HG02943 (cell line): ENCODE data around the gene MED27.

ENCODE experiments used
- ATAC-seq: cut with Tn5 transposase; IDR thresholded peaks from one replicate; pipeline ENCODE4 v1.9.1; 2021; ENCODE audit warnings: mild to moderate bottlenecking, low read depth, moderate library complexity; ENCODE audit not compliant: unreplicated experiment

The MED27 gene, protein sequence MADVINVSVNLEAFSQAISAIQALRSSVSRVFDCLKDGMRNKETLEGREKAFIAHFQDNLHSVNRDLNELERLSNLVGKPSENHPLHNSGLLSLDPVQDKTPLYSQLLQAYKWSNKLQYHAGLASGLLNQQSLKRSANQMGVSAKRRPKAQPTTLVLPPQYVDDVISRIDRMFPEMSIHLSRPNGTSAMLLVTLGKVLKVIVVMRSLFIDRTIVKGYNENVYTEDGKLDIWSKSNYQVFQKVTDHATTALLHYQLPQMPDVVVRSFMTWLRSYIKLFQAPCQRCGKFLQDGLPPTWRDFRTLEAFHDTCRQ

DNA sequence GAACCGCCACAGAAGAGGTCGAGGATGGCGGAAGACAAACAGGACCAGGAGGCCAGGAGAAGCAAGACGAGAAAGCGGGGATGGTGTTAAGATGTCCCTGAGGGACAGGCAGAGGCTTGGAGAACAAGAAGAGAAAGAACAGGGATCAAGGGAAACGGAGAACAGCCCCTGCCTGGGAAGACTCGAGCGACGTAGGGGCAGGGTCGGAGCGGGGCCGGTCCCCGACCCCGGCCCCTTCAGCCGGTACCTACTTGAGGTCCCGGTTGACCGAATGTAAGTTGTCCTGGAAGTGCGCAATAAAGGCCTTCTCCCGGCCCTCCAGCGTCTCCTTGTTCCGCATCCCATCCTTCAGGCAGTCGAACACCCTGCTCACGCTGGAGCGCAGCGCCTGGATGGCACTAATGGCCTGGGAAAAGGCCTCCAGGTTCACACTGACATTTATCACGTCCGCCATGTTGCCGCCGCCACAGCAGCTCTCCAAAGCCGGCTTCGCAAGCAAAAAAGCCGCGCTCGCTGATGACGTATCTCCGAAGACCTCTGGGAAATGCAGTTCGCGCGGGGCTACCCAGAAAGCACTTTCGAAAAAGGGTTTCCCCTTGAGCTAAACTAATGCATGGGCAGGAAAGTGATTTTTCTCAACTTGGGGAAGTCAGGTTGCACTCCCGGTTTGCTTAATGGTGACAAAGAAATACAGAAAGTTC lies at the start of gene MED27:
TSS of gene MED27 (minus strand) at position 477 of the 701 bp plus-strand sequence. CDS start at position 454, 23 bp downstream.
- peak; percentile 84 for ATAC-seq

DNA sequence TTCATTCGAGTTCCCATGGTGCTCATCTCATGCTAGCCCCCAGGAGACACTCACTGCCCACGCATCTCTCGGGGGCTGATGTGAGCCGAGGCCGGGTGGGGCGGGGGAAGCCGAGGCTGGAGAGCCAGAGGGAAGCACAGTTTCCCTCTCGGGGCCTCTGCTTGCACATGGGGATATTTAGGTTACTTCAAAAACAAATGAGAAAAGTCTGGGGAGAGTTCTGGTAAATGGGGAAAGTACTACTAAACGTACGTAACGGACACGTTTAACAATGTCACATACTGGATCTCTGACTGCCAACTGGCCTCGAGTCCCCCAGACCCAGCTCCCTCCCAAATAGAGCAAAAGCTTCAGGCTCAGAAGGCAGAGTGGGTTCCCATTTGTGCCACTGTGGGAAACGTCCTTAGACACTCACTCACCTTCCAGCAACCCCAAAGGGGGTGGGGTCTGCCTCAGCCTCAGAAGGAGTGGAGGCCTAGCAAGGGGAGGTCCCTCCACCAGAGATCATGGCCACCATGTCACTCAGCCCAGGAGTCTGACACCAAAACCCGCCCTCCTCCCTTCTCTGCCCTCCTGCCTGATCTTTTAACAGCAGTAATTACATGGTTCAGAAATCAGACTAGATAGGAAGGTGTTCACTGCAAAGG lies 48.3 kb upstream of the MED27 start:
- ATAC-seq = no peak

DNA sequence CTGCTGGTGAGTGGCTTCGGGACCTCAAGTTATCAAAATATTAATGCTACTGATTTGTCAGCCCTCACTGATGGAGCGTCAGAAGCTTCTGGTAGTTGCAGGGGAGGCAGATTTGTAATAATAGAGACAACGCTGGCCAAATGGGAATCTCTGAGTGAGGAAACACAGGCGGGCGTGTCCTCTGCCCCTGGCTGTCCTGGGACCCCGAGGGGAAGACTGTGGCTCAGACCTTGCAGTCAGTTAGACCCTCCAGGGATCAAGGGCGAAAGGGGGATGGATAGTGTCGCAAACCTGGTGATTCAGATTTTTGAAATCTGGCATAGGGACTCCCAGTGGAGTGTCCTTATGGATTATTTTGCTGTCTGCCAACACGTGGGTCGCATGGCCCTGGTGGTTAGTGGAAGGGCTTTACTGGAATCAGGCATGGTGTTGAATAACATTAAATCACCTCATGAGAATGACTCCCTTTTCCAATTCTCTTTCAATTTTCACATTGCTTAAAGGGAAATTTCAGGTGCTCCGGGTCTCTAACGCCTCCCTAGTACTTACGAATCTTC lies 47.1 kb upstream of the MED27 start:
- no peak for ATAC-seq

DNA sequence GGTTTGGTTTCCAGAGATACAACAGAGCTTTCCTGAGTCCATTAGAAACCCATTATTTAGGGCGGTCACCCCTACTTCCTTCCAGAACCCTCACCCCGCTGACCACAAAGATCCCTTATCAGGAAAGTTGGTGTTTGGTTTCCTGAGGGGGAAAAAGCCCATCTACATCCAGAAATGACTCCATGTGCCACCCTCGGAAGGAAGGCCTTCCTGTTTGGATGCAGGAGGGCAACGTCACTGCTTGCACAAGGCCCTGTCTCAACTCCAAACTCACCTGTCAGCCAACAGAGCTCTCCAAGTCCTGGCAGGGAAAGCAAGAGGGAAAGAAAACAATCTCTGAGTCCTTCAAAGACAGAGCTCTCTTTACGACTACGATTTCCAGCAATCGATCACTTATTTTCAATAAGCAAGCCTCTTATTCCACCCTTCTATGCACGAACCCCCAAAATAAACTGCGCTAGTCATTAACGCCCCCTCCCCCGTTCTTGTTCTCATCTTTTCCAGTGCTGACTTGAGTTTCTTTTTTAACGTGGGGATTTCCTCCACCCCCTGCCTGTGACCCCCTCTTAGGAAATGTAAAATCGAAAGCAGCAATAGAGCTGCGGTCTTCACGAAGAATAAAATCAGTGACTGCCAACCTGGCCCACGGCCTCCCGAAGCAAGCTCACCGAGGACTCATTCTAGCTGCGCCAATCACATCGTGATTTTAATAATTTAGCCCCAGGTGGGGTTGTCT lies 46.4 kb upstream of the MED27 start:
- no peak for ATAC-seq

GRCh38 chr9:132125361-132125760 lies 45.7 kb upstream of the MED27 start:
- no peak for ATAC-seq

GRCh38 chr9:132124800-132125199 lies 45.1 kb upstream of the MED27 start:
- no peak for ATAC-seq

- ATAC-seq = no peak
These were observed 41.4 kb upstream of the MED27 start for GRCh38 chr9:132121021-132121420.

- ATAC-seq = no peak
These were observed 38.0 kb upstream of the MED27 start for GRCh38 chr9:132117694-132118093.

DNA sequence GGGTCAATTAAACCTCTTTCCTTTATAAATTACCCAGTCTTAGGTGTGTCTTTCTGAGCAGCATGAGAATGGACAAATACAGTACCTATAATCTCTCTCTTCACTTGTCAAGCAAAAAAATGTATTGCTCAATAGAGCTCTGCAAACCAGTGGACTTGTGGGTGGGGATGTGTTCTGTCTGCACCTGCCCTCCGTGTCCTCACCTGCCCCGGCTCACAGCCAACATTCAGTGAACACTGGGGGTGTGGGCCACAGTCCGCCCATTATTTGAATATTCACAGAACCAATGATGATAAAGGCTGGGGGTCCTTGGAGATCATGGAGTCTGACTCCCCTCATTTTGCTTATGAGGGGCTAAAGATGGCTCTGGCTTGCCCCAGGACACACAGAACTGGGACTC lies 36.9 kb upstream of the MED27 start:
- ATAC-seq = no peak

DNA sequence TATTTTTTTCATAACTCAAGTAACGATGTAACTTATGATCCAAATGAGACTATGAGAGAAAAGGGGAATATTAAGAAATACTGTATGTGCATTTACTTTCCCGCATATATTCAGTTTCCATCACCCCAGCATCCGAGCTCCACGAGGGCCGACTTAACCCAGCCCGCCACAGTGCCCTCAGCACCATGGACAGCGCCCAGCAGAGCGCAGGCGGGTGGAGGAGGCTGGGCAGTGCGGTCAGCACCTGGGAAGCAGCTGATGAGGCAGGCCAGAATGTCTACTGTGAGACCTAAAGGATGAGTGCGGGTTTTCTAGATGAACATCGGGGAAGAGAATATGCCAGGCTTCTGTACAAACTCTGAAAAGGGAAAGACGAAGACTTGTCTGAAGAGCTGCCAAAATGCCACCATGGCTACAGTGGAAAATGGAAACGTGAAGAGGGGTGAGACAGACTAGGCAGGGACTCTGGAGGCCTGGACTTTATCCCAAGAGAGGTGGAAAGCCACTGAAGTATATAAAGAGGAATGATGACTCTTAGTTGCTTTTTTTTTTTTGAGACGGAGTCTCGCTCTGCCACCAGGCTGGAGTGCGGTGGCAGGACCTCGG lies 34.5 kb upstream of the MED27 start:
- no peak for ATAC-seq

DNA sequence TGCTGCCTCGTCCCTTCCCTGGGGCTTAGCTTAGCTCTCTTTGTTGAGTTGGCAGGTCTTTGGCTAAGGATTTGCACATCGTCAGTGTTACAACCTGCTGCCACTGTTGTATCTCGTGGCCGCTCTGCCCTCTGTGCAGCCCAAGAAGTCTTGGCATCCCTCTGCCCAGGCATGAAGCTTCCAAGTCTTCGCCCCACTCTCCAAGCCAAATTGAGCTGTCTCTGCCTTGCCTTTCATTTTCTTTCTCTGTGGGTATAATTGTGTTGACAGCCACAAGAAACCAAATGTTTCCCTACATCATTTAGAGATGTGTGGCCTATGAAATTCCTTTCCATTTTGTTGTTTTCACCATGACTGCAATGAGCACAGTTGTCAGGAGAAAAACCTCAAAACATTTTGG lies 29.6 kb upstream of the MED27 start:
- ATAC-seq = no peak

GRCh38 chr9:132108728-132109127 lies 29.1 kb upstream of the MED27 start:
- no peak for ATAC-seq

DNA sequence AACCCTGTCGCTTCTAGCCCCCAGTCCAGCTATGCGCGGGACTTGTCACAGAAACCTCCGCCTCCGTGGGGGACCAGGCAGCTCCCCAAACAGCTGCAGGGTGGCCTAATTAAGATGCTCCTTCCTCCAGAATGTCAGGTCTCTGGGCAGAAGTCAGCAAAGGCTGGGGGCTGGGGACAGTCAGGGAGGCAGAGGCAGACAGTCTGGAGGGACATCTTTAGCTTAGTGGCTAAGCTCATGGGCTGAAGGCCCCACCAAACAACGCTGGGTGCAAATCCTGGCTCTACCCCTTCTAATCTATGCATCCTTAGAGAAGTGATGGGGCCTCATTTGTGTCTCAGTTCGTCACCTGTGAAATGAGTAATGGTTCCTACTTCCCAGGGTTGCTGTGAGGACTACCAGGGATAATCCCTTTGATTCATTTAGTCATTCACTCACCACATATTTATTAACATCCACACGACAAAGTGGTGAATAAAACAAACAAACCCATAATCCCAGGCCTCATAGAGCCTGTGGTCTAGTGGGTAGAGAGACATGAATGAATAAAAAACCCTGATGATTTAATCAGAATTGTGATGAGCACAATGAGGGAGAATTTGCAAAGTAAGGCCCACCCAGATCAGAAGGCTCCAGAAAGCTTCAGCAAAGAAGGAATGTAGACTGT lies 20.2 kb upstream of the MED27 start:
- no peak for ATAC-seq

DNA sequence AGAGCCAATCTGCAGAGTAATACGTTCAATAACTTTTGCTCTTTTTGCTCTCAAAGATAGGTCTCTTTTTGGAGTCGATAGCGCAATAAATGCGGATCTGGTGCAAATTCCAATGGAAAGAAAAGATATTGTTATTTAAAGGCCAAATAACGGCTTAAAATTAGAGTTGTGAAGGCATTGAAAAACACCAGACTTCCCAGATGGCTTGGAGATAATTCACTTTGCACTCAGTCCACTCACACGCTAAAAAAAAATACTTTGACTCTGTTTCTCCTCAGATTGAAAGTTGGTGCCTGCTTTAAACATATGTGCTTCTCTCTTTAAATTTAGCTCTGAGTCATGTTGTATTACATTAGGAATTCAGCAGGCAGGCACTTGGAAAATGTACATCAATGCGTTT lies 19.5 kb upstream of the MED27 start:
- no peak for ATAC-seq

GRCh38 chr9:132094314-132094791 lies 14.7 kb upstream of the MED27 start:
- no peak for ATAC-seq

DNA sequence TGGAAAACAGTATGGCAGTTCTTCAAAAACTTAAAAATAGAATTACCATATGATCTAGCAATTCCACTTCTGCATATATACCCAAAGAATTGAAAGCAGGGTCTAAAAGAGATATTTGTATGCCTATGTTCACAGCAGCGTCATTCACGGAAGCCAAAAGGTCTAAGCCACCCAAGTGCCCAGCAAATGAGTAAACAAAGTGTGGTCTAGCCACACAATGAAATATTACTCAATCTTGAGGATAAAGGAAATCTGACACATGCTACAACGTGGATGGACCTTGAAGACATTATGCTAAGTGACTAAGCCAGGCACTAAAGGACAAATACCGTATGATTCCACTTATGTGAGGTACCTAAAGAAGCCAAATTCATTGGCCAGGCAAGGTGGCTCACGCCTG lies 11.1 kb upstream of the MED27 start:
- ATAC-seq = no peak

GRCh38 chr9:132087438-132088030 lies 7.9 kb upstream of the MED27 start:
- ATAC-seq = no peak

GRCh38 chr9:132082188-132082587 lies 2.5 kb upstream of the MED27 start:
- ATAC-seq = no peak

DNA sequence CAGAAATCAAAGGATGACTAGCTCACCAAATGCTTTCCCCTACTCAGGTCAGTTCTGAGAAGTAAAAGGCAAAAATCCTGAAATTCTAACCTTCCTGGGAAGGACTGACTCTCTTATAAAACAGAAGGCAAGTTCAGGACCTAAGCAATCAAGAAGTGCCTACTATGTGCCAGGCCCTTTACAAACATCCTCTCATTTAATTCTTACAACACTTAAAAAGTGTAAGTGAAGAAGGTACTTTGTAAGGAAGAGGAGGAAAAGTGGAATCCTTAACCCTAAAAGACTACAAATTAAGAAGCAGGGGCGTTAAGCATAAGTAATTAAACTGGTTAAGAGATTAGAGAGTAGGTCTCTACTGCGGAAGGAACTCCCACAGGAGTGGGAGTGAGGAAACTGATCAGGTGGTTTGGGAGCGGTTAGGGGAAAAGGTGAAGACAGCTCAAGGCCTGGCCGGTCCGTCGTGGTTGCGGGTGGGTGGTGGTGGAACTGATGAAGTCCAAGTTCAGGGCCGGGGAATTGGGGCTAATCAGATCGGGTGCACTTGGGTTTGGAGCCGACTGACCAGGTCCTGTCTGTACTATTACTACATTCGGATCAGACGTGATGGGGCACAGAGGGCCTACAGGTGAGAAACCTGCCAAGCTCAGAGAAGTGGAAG lies 839 bp downstream of the MED27 start:
- peak; percentile 19 for ATAC-seq
